Hepatocyte (in vitro differentiated cells): Measurements from ENCODE around the gene SMC6. TPM values are rescaled to one million over a fixed set of nuclear protein-coding genes. Genes with fewer than 3 reads are reported as not detected.

ENCODE experiments used
- DNase-seq: peaks from one replicate; pipeline ENCODE4 v3.0.0-alpha.2; 2016; ENCODE audit warnings: low spot score
- H2AFZ ChIP-seq: fragments of 200-600 bp; sonication (generic); 2 replicates; pipeline ENCODE4 v1.6.0; 2016; ENCODE audit warnings: antibody characterized with exemption, mild to moderate bottlenecking
- H3K27ac ChIP-seq: fragments of 200-600 bp; sonication (generic); 2 replicates; pipeline ENCODE4 v1.5.1; 2016; ENCODE audit warnings: mild to moderate bottlenecking
- H3K27me3 ChIP-seq: fragments of 200-600 bp; sonication (generic); 2 replicates; pipeline ENCODE4 v1.6.1; 2016
- H3K36me3 ChIP-seq: fragments of 200-600 bp; sonication (generic); replicated peaks from 2 replicates; pipeline ENCODE4 v1.5.1; 2016; ENCODE audit warnings: low read depth; ENCODE audit not compliant: insufficient read depth
- H3K4me1 ChIP-seq: fragments of 200-600 bp; sonication (generic); 2 replicates; pipeline ENCODE4 v1.5.1; 2016; ENCODE audit warnings: mild to moderate bottlenecking, moderate library complexity; ENCODE audit not compliant: insufficient read depth
- H3K4me2 ChIP-seq: fragments of 200-600 bp; sonication (generic); 2 replicates; pipeline ENCODE4 v1.6.0; 2016
- H3K4me3 ChIP-seq: fragments of 200-600 bp; sonication (generic); 2 replicates; pipeline ENCODE4 v1.5.1; 2016; ENCODE audit warnings: mild to moderate bottlenecking
- H3K79me2 ChIP-seq: fragments of 200-600 bp; sonication (generic); 2 replicates; pipeline ENCODE4 v1.6.0; 2017; ENCODE audit warnings: mild to moderate bottlenecking
- H3K9me2 ChIP-seq: fragments of 200-600 bp; sonication (generic); replicated peaks from 2 replicates; pipeline ENCODE4 v1.6.0; 2017; ENCODE audit warnings: mild to moderate bottlenecking; ENCODE audit not compliant: insufficient read depth
- H3K9me3 ChIP-seq: fragments of 200-600 bp; sonication (generic); 2 replicates; pipeline ENCODE4 v1.5.1; 2016; ENCODE audit warnings: low read depth, mild to moderate bottlenecking
- H4K20me1 ChIP-seq: fragments of 200-600 bp; sonication (generic); 2 replicates; pipeline ENCODE4 v1.6.0; 2016; ENCODE audit warnings: mild to moderate bottlenecking; ENCODE audit not compliant: insufficient read depth, poor library complexity, severe bottlenecking
- CTCF ChIP-seq: fragments of 200-600 bp; sonication (generic); IDR thresholded peaks from 2 replicates; pipeline ENCODE4 v1.5.1; 2016; ENCODE audit warnings: antibody characterized with exemption, mild to moderate bottlenecking; ENCODE audit not compliant: poor library complexity
- EZH2 ChIP-seq: fragments of 200-600 bp; sonication (generic); IDR thresholded peaks from 2 replicates; pipeline ENCODE4 v1.6.1; 2016; ENCODE audit warnings: antibody characterized with exemption, mild to moderate bottlenecking, borderline replicate concordance
- EZH2phosphoT487 ChIP-seq: fragments of 200-600 bp; sonication (generic); IDR thresholded peaks from one replicate; pipeline ENCODE4 v1.6.1; 2018; ENCODE audit warnings: antibody characterized with exemption, mild to moderate bottlenecking, low read depth, moderate library complexity; ENCODE audit not compliant: unreplicated experiment, severe bottlenecking
- WGBS: methylation state at CpG from one replicate; pipeline ENCODE4 v1.1.6; 2016; ENCODE audit warnings: low lambda C conversion rate; ENCODE audit errors: missing lambda C conversion rate; 5-methylcytosine and 5-hydroxymethylcytosine counted together
- polyA plus RNA-seq: library from polyadenylated mRNA; unstranded; fragments of >200 nt; fragmentation: Nextera tagmentation; extraction: Ambion mirVana; gene quantifications from 2 replicates; pipeline ENCODE4 v1.2.1, GENCODE V29; 2016
- total RNA-seq: library from RNA; depleted of rRNA; stranded (reverse); fragments of >200 nt; gene quantifications from 2 replicates; pipeline ENCODE4 v1.2.3, GENCODE V29; 2014

Gene SMC6
- total and polyA plus RNA-seq, 2 experiments from 2014 or later: 8.9 to 13.4 TPM

- TF ChIP-seq EZH2phosphoT487 (no peak), EZH2 (no peak), CTCF (no peak)
- Histone ChIP-seq H3K36me3 (no peaks in the 10 kb centered on the region), H2AFZ (no peak overlapping the region), H3K9me3 (no peaks in the 10 kb centered on the region), H3K9me2 (no peaks in the 10 kb centered on the region), H3K79me2 (no peaks in the 10 kb centered on the region), H3K27ac (no peak overlapping the region), H3K4me3 (no peak overlapping the region), H3K4me2 (no peak overlapping the region), H3K4me1 (no peaks in the 10 kb centered on the region), H4K20me1 (no peaks in the 10 kb centered on the region), H3K27me3 (no peaks in the 10 kb centered on the region)
- WGBS: 69% methylated on average over 2 of the region's 2 CpGs
- DNase-seq: no peak
These were observed 125.0 kb downstream of the SMC6 start for GRCh38 chr2:17628349-17629261.

- WGBS: 84% methylated on average over 2 of the region's 2 CpGs
- no peak for TF ChIP-seq EZH2phosphoT487
- TF ChIP-seq CTCF: no peak
- TF ChIP-seq EZH2: no peak
- H3K36me3 ChIP-seq: no peaks in the 10 kb centered on the region
- H3K27ac ChIP-seq: no peak overlapping the region
- no peak overlapping the region for H2AFZ ChIP-seq
- no peaks in the 10 kb centered on the region for H3K27me3 ChIP-seq
- H3K9me3 ChIP-seq: no peaks in the 10 kb centered on the region
- H3K79me2 ChIP-seq: no peaks in the 10 kb centered on the region
- DNase-seq: no peak
- H3K9me2 ChIP-seq: no peaks in the 10 kb centered on the region
- no peaks in the 10 kb centered on the region for H4K20me1 ChIP-seq
- no peaks in the 10 kb centered on the region for H3K4me1 ChIP-seq
- no peak overlapping the region for H3K4me2 ChIP-seq
- H3K4me3 ChIP-seq: no peak overlapping the region
These were observed 126.2 kb downstream of the SMC6 start for GRCh38 chr2:17627434-17627833.

GRCh38 chr2:17626986-17627385, 126.6 kb downstream of the SMC6 start:
- Histone ChIP-seq H4K20me1 (no peaks in the 10 kb centered on the region), H3K27me3 (no peaks in the 10 kb centered on the region), H3K4me2 (no peak overlapping the region), H3K79me2 (no peaks in the 10 kb centered on the region), H3K27ac (no peak overlapping the region), H3K4me1 (no peaks in the 10 kb centered on the region), H3K4me3 (no peak overlapping the region), H3K9me3 (no peaks in the 10 kb centered on the region), H2AFZ (no peak overlapping the region), H3K9me2 (no peaks in the 10 kb centered on the region), H3K36me3 (no peaks in the 10 kb centered on the region)
- WGBS: 71% methylated on average over 3 of the region's 3 CpGs
- no peak for TF ChIP-seq EZH2
- TF ChIP-seq CTCF: no peak
- no peak for TF ChIP-seq EZH2phosphoT487
- no peak for DNase-seq
